GM12878 (cell line): ENCODE measurements around the gene XNDC1N. TPM values are rescaled to one million over a fixed set of nuclear protein-coding genes. Genes with fewer than 3 reads are reported as not detected.

Experiments
- ATAC-seq: fragments of 200-7000 bp; cut with Tn5 transposase; 3 replicates; pipeline ENCODE4 v1.9.1; 2020; ENCODE audit warnings: mild to moderate bottlenecking, moderate library complexity
- BruUV-seq: library from RNA; stranded (reverse); fragments of 400-500 nt; replicated peaks from 2 replicates; lab custom pipeline; 2021; lab: Mats Ljungman, UMichigan
- CTCF ChIA-PET: fragments of 300-600 bp; sonication (Branson Sonifier 250); formaldehyde crosslinking; extraction: SDS; loops from one replicate; lab custom pipeline; 2021; ENCODE audit warnings: inconsistent platforms; lab: Yijun Ruan, JAX
- POLR2A ChIA-PET: fragments of 350-600 bp; formaldehyde crosslinking; extraction: SDS; loops from one replicate; lab custom pipeline; 2021; ENCODE audit warnings: inconsistent platforms; lab: Charles Lee
- RAD21 ChIA-PET: fragments of 300-600 bp; sonication (Branson Sonifier 250); formaldehyde crosslinking; loops from one replicate; lab custom pipeline; 2023; ENCODE audit warnings: antibody characterized with exemption; ENCODE audit not compliant: unreplicated experiment; lab: Charles Lee
- SMC1A ChIA-PET: fragments of 300-600 bp; sonication (Branson Sonifier 250); formaldehyde crosslinking; loops from one replicate; lab custom pipeline; 2023; ENCODE audit not compliant: unreplicated experiment, uncharacterized antibody; lab: Charles Lee
- DNase-seq: peaks from one replicate; pipeline ENCODE4 v3.0.0-alpha.2; 2011; ENCODE audit warnings: low read depth, low spot score
- FAIRE-seq: peaks from 3 replicates; lab custom pipeline; 2011; peaks lifted over from hg19 to GRCh38; lab: Jason Lieb, UNC
- H2AFZ ChIP-seq: 2 replicates; pipeline ENCODE4 v1.6.0; 2011; ENCODE audit warnings: low read depth, low read length, control low read depth; ENCODE audit not compliant: control insufficient read depth
- H3K27ac ChIP-seq: 2 replicates; pipeline ENCODE4 v1.5.1; 2011; ENCODE audit warnings: control low read depth; ENCODE audit not compliant: control insufficient read depth, insufficient read depth
- H3K27me3 ChIP-seq, 2 experiments: replicated peaks in 1 of 2; 2 replicates each; pipeline versions ENCODE4 v1.6.0 to v1.6.1; 2011; ENCODE audit warnings: low read length in 1 of 2; ENCODE audit not compliant: control insufficient read depth in 2 of 2, insufficient read depth in 2 of 2
- H3K36me3 ChIP-seq, 2 experiments: 2 replicates each; pipeline ENCODE4 v1.5.1; 2011; ENCODE audit warnings: low read length in 1 of 2; ENCODE audit not compliant: control insufficient read depth in 2 of 2, insufficient read depth in 2 of 2
- H3K4me1 ChIP-seq: 2 replicates; pipeline ENCODE4 v1.6.1; 2011; ENCODE audit warnings: mild to moderate bottlenecking, low read length, moderate library complexity, mixed read lengths; ENCODE audit not compliant: control insufficient read depth, insufficient read depth
- H3K4me2 ChIP-seq: 2 replicates; pipeline ENCODE4 v1.6.0; 2011; ENCODE audit warnings: control low read depth; ENCODE audit not compliant: control insufficient read depth, insufficient read depth
- H3K4me3 ChIP-seq: fragments of 200-600 bp; sonication (generic); 2 replicates; pipeline ENCODE4 v1.5.1; 2016
- H3K79me2 ChIP-seq: 2 replicates; pipeline ENCODE4 v1.6.0; 2011; ENCODE audit warnings: low read length; ENCODE audit not compliant: control insufficient read depth, insufficient read depth
- H3K9ac ChIP-seq: 2 replicates; pipeline ENCODE4 v1.8.0; 2011; ENCODE audit warnings: low read length, control low read depth, mixed read lengths; ENCODE audit not compliant: control insufficient read depth, insufficient read depth
- H3K9me3 ChIP-seq: replicated peaks from 3 replicates; pipeline ENCODE4 v1.5.1; 2011; ENCODE audit warnings: mild to moderate bottlenecking, low read length; ENCODE audit not compliant: control insufficient read depth, insufficient read depth
- H4K20me1 ChIP-seq: 2 replicates; pipeline ENCODE4 v1.6.0; 2011; ENCODE audit not compliant: control insufficient read depth, insufficient read depth
- ATF3 ChIP-seq: IDR thresholded peaks from 2 replicates; pipeline ENCODE4 v1.6.1; 2011; ENCODE audit warnings: low read depth, mild to moderate bottlenecking, low read length, moderate library complexity, borderline replicate concordance; ENCODE audit errors: extremely low read depth
- BCLAF1 ChIP-seq: fragments of 450-650 bp; IDR thresholded peaks from 2 replicates; pipeline ENCODE4 v1.6.1; 2017; ENCODE audit warnings: antibody characterized with exemption, mild to moderate bottlenecking, moderate library complexity
- BHLHE40 ChIP-seq, 2 experiments: fragments of 450-650 bp in 1 of 2; IDR thresholded peaks; 2 replicates each; pipeline ENCODE4 v1.6.1; 2011 to 2017; ENCODE audit warnings: low read depth in 2 of 2, borderline replicate concordance in 1 of 2, improper control_type of control experiment in 1 of 2, low read length in 1 of 2, mild to moderate bottlenecking in 1 of 2
- CBFB ChIP-seq: IDR thresholded peaks from 2 replicates; pipeline ENCODE4 v1.6.1; 2016; ENCODE audit warnings: antibody characterized with exemption, low read depth
- EZH2 ChIP-seq: IDR thresholded peaks from 2 replicates; pipeline ENCODE4 v1.6.1; 2012; ENCODE audit warnings: low read depth, mild to moderate bottlenecking, control low read depth, inconsistent platforms, low read length, borderline replicate concordance; ENCODE audit not compliant: control insufficient read depth
- FOS ChIP-seq: IDR thresholded peaks from 3 replicates; pipeline ENCODE4 v1.6.1; 2011; ENCODE audit warnings: borderline replicate concordance; ENCODE audit not compliant: insufficient read length; ENCODE audit errors: extremely low read depth
- RELB ChIP-seq: fragments of 450-650 bp; IDR thresholded peaks from 2 replicates; pipeline ENCODE4 v1.6.1; 2017; ENCODE audit warnings: low read depth, mild to moderate bottlenecking, moderate library complexity
- SKIL ChIP-seq: fragments of 450-650 bp; IDR thresholded peaks from 2 replicates; pipeline ENCODE4 v1.6.1; 2017; ENCODE audit warnings: mild to moderate bottlenecking, low read depth, inconsistent platforms; ENCODE audit not compliant: poor library complexity, severe bottlenecking
- ZSCAN29 ChIP-seq: fragments of 450-650 bp; IDR thresholded peaks from 2 replicates; pipeline ENCODE4 v1.6.1; 2017; ENCODE audit warnings: mild to moderate bottlenecking, moderate library complexity
- WGBS: methylation state at CpG from one replicate; pipeline ENCODE4 v1.1.6; 2016; ENCODE audit warnings: low lambda C conversion rate; ENCODE audit not compliant: insufficient replicate concordance, insufficient coverage; ENCODE audit errors: missing lambda C conversion rate; 5-methylcytosine and 5-hydroxymethylcytosine counted together
- in situ Hi-C: fragments of 300-500 bp; cut with MboI; formaldehyde crosslinking; loops from 9 replicates; pipeline ENCODE4 v1.14.3; 2018; ENCODE audit warnings: mixed read lengths
- intact Hi-C: fragments of 100-400 bp; cut with micrococcal nuclease; formaldehyde crosslinking; loops from one replicate; pipeline ENCODE4 v1.14.2; 2022; ENCODE audit not compliant: unreplicated experiment
- polyA plus RNA-seq, 11 experiments: library from polyadenylated mRNA; depleted of rRNA in 4 of 11; unstranded in 6 of 11; stranded (reverse) in 5 of 11; fragments of >200 nt; fragmentation: Nextera tagmentation in 4 of 11; fragmentation: Illumina TruSeq in 1 of 11; extraction: Ambion mirVana in 4 of 11; extraction: Trizol in 1 of 11; gene quantifications; 1 replicate in 1 of 11; 2 replicates in 10 of 11; pipeline versions ENCODE4 v1.2.1 to v1.2.3, GENCODE V29; 2011 to 2016; ENCODE audit warnings: inconsistent platforms in 2 of 11, missing spikeins in 2 of 11, low read depth in 1 of 11
- total RNA-seq, 4 experiments: library from RNA; depleted of rRNA in 3 of 4; stranded (reverse); fragments of >200 nt in 3 of 4; fragmentation: Illumina TruSeq in 1 of 4; extraction: Trizol in 1 of 4; gene quantifications; 2 replicates each; pipeline versions ENCODE4 v1.2.1 to v1.2.3, GENCODE V29; 2013 to 2021

The XNDC1N gene
- total and polyA plus RNA-seq, 10 of the 15 experiments (the other 5 are each of a cell fraction or from before 2014, with no cell fraction given): 5.7 to 13.7 (median 9.8) TPM

DNA sequence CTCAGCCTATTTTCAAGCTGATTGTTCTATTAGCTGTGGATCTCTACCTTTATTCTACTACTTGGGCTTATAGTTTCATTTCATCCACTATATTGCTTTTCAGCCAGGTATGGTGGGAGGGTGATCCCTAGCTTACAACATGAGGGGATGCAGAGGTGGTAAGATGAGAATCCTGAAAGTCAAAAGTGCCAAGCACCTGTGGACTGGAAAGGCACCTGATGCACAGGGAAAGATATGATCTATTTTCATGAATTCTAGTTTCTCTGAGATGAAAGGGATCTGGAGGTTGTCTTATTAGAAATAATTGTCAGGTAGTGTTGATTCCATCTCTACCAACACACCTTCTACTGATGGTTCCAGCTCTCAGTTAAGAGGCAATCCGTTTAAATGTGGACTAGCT is 48.7 kb upstream of the XNDC1N start (continued):
- no peak for TF ChIP-seq BCLAF1
- no peak for TF ChIP-seq RELB
- TF ChIP-seq, all 136 proteins: peak for 0

DNA sequence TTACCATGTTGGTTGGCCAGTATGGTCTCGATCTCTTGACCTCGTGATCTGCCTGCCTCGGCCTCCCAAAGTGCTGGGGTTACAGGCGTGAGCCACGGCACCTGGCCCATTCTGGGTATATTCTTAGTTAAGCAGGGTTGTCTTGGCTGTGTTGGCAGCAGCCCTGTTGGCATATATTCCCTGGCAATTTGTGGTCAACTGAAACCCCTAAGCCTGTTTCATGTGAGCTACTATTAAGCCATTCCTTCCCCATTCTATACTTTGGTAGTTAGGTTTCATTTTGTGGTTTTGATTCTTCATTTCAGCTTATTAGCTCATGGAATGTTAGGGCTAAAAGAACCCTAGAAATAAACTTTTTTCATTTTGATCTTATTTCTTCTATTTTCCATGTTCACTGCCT is 48.2 kb upstream of the XNDC1N start:
- 96% methylated on average over 5 of the region's 5 CpGs for WGBS
- FAIRE-seq (no peak), ATAC-seq (no peak), DNase-seq (no peak)
- CTCF ChIA-PET: interaction anchor here (0.9 to 9.1 kb wide), 31 partner anchors 10 to 458 kb away, joined by 3 to 138 read pairs (median 10); partner anchors contain the start of genes ANAPC15, CLPB, IL18BP and RNF121
- Histone ChIP-seq H3K4me1 (peaks cover 10% of the 10 kb centered on the region), H3K79me2 (no peaks in the 10 kb centered on the region), H3K4me3 (no peak overlapping the region), H3K27me3 (no peaks in the 10 kb centered on the region), H3K36me3 (peaks cover 4 to 24% of the 10 kb centered on the region in 2 experiments), H3K4me2 (no peak overlapping the region), H3K9ac (no peak overlapping the region), H4K20me1 (no peaks in the 10 kb centered on the region), H2AFZ (no peak overlapping the region), H3K9me3 (no peaks in the 10 kb centered on the region), H3K27ac (no peak overlapping the region)
- in situ Hi-C loops: no loop called here
- SMC1A ChIA-PET: interaction anchor here (0.8 to 5.6 kb wide), 23 partner anchors 9 to 457 kb away, joined by 3 to 67 read pairs (median 5); partner anchors contain the start of genes IL18BP, RNF121 and XNDC1N
- POLR2A ChIA-PET: interaction anchor here (0.7 to 1.3 kb wide), 4 partner anchors 15 to 116 kb away, joined by 3 to 4 read pairs (median 4); partner anchors contain the start of gene XNDC1N
- BruUV-seq: no TSS peak
- intact Hi-C loops: no loop called here
- RAD21 ChIA-PET: interaction anchor here (1.0 to 3.7 kb wide), 13 partner anchors 12 to 454 kb away, joined by 3 to 51 read pairs (median 17); partner anchors contain the start of gene IL18BP
- TF ChIP-seq CBFB: no peak
- no peak for TF ChIP-seq ATF3
- no peak for TF ChIP-seq SKIL
- TF ChIP-seq BHLHE40 (IDR thresholded peaks at IDR 0.05; ENCODE audit: borderline replicate concordance in 1 of 2, low read depth in 2 of 2, low read length in 1 of 2): no peak
- no peak for TF ChIP-seq EZH2
- TF ChIP-seq ZSCAN29: no peak
- no peak for TF ChIP-seq FOS
